CD4-positive, alpha-beta T cell (primary cell): ENCODE measurements around the gene TGDS. TPM values are rescaled to one million over a fixed set of nuclear protein-coding genes. Genes with fewer than 3 reads are reported as not detected.
"Not testable (repeated sequence)": the region's sequence is repeated elsewhere in the genome, so short reads cannot be mapped to it uniquely, and the experiment has no call there.

Experiments
- ATAC-seq: fragments of 200-7000 bp; cut with Tn5 transposase; one replicate; pipeline ENCODE4 v1.10.0; 2022; ENCODE audit warnings: mild to moderate bottlenecking; ENCODE audit not compliant: poor library complexity
- CTCF ChIA-PET: fragments of 350-600 bp; sonication (Branson Sonifier 250); formaldehyde crosslinking; loops from one replicate; lab custom pipeline; 2021; ENCODE audit warnings: antibody characterized with exemption, inconsistent platforms; lab: Charles Lee
- POLR2A ChIA-PET: fragments of 350-600 bp; sonication (Branson Sonifier 250); formaldehyde crosslinking; loops from one replicate; lab custom pipeline; 2021; ENCODE audit warnings: antibody characterized with exemption, inconsistent platforms; lab: Charles Lee
- DNase-seq, 14 experiments: peaks; one replicate each; pipeline ENCODE4 v3.0.0-alpha.2; 2013 to 2020; ENCODE audit warnings: mixed read lengths in 2 of 14
- H3K27ac ChIP-seq, 2 donors: one replicate each; pipeline versions ENCODE4 v1.5.1 to v1.7.0; 2013; ENCODE audit warnings: low read length in 2 of 2, low read depth in 1 of 2, mild to moderate bottlenecking in 1 of 2
- H3K27me3 ChIP-seq, 2 experiments: 1 replicate in 1 of 2; 2 replicates in 1 of 2; pipeline versions ENCODE4 v1.6.1 to v1.7.0; 2013; ENCODE audit warnings: low read length in 2 of 2, control low read depth in 1 of 2, mild to moderate bottlenecking in 1 of 2, moderate library complexity in 1 of 2; ENCODE audit not compliant: insufficient read depth in 2 of 2, control insufficient read depth in 1 of 2
- H3K36me3 ChIP-seq: one replicate; pipeline ENCODE4 v1.6.1; 2013; ENCODE audit warnings: low read length, control low read depth; ENCODE audit not compliant: insufficient read depth
- H3K4me1 ChIP-seq: one replicate; pipeline ENCODE4 v1.6.1; 2013; ENCODE audit warnings: low read length, control low read depth; ENCODE audit not compliant: insufficient read depth
- H3K4me3 ChIP-seq: one replicate; pipeline ENCODE4 v1.5.1; 2013; ENCODE audit warnings: mild to moderate bottlenecking, low read length, moderate library complexity
- H3K9me3 ChIP-seq, 2 experiments: 1 replicate in 1 of 2; 2 replicates in 1 of 2; pipeline versions ENCODE4 v1.6.1 to v1.7.0; 2013; ENCODE audit warnings: low read length in 2 of 2, mild to moderate bottlenecking in 2 of 2, control low read depth in 1 of 2, moderate library complexity in 1 of 2; ENCODE audit not compliant: control insufficient read depth in 1 of 2, insufficient read depth in 1 of 2
- H3K27ac Mint-ChIP-seq: one replicate; pipeline ENCODE4 v1.8.0; 2020; ENCODE audit warnings: mixed read lengths
- H3K27me3 Mint-ChIP-seq: one replicate; pipeline ENCODE4 v1.8.0; 2021; ENCODE audit warnings: mixed read lengths
- H3K36me3 Mint-ChIP-seq: one replicate; pipeline ENCODE4 v1.8.0; 2021; ENCODE audit warnings: low read depth, mixed read lengths
- H3K4me1 Mint-ChIP-seq: one replicate; pipeline ENCODE4 v1.8.0; 2021; ENCODE audit warnings: low read depth, mixed read lengths
- H3K4me3 Mint-ChIP-seq: one replicate; pipeline ENCODE4 v1.8.0; 2020; ENCODE audit warnings: mild to moderate bottlenecking, mixed read lengths
- H3K9me3 Mint-ChIP-seq: one replicate; pipeline ENCODE4 v1.8.0; 2020; ENCODE audit warnings: mixed read lengths
- intact Hi-C, 2 experiments: fragments of 100-400 bp; cut with DNase I in 1 of 2; cut with micrococcal nuclease in 1 of 2; formaldehyde crosslinking; loops; one replicate each; pipeline versions ENCODE4 v1.15.1 to v1.9.0; 2023 to 2025; cut with DNase I, micrococcal nuclease
- total RNA-seq, 174 experiments: library from RNA in 2 of 174; stranded (reverse) in 2 of 174; gene quantifications; one replicate each; pipeline ENCODE4 v1.2.3 and lab custom pipeline; 2021 to 2026
- TF ChIP-seq, protein P1 (sequence below): fragments of 200-600 bp; IDR thresholded peaks from one replicate; pipeline ENCODE4 v1.8.0; 2022; ENCODE audit warnings: antibody characterized with exemption, mild to moderate bottlenecking

TGDS gene
- total RNA-seq, 2 experiments from 2014 or later, result 4.1 to 4.6 TPM

DNA sequence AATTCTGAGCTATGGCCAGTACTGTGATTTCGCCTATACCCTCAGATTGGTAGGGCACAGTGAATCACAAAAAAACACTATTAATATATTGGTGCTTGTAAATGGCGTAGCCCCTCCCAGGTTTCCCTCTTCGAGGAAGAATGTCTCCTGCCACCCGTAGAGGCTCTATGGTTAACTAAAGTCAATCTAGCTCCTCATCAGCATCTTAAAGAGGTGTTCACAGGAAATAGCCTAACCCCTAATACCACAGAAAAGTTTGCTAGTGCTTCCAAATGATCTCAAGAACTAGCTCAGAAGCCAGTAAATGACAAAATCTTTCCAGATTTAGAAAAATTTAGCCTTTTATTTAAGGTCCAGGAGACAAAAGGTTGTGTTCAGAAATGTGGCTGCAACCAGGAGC, 60.2 kb downstream of the TGDS start:
- no peak overlapping the region for H3K4me3 Mint-ChIP-seq
- no peak overlapping the region for H3K27ac Mint-ChIP-seq
- H3K27ac ChIP-seq, result no peak overlapping the region
- TF ChIP-seq, protein P1, sequence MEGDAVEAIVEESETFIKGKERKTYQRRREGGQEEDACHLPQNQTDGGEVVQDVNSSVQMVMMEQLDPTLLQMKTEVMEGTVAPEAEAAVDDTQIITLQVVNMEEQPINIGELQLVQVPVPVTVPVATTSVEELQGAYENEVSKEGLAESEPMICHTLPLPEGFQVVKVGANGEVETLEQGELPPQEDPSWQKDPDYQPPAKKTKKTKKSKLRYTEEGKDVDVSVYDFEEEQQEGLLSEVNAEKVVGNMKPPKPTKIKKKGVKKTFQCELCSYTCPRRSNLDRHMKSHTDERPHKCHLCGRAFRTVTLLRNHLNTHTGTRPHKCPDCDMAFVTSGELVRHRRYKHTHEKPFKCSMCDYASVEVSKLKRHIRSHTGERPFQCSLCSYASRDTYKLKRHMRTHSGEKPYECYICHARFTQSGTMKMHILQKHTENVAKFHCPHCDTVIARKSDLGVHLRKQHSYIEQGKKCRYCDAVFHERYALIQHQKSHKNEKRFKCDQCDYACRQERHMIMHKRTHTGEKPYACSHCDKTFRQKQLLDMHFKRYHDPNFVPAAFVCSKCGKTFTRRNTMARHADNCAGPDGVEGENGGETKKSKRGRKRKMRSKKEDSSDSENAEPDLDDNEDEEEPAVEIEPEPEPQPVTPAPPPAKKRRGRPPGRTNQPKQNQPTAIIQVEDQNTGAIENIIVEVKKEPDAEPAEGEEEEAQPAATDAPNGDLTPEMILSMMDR, result no peak
- no peaks in the 10 kb centered on the region for H3K36me3 Mint-ChIP-seq
- intact Hi-C loops, result no loop called here
- H3K27me3 Mint-ChIP-seq, result no peaks in the 10 kb centered on the region
- no peak overlapping the region for H3K4me3 ChIP-seq
- H3K27me3 ChIP-seq, result no peaks in the 10 kb centered on the region
- ATAC-seq, result no peak
- peaks cover 16% of the 10 kb centered on the region for H3K4me1 Mint-ChIP-seq
- H3K9me3 Mint-ChIP-seq, result no peaks in the 10 kb centered on the region
- no peaks in the 10 kb centered on the region for H3K36me3 ChIP-seq
- no peaks in the 10 kb centered on the region for H3K9me3 ChIP-seq
- peaks cover 11% of the 10 kb centered on the region for H3K4me1 ChIP-seq
- POLR2A ChIA-PET, result interaction anchor here (1.5 to 4.1 kb wide), 2 partner anchors 13 to 60 kb away, joined by 4 to 27 read pairs; partner anchors contain the start of gene TGDS
- CTCF ChIA-PET, result no interaction called here
- no peak for DNase-seq

DNA sequence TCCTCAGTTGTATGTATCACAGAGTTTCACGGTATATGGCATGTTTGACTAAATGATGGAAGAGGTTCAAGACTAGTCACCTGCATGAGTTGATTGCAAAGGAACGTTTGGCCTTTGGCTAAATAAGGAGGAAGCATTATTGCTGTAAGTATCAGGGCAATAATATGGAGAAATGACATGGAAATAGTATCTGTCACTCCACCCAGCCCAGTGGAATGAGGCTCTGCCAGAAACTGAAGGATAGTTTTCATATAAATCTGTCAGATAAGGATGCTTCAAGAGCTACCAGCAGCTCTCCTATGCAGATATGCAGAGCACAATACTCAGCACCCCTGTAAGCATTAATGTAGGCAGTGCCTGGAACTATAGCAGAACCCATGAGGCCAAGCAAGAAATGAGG, 60.7 kb downstream of the TGDS start:
- Mint-ChIP-seq H3K4me1 (peaks cover 16% of the 10 kb centered on the region), H3K4me3 (no peak overlapping the region), H3K36me3 (no peaks in the 10 kb centered on the region), H3K27ac (no peak overlapping the region), H3K9me3 (no peaks in the 10 kb centered on the region), H3K27me3 (no peaks in the 10 kb centered on the region)
- Histone ChIP-seq H3K4me3 (no peak overlapping the region), H3K9me3 (no peaks in the 10 kb centered on the region), H3K36me3 (no peaks in the 10 kb centered on the region), H3K27me3 (no peaks in the 10 kb centered on the region), H3K27ac (no peak overlapping the region), H3K4me1 (peaks cover 11% of the 10 kb centered on the region)
- POLR2A ChIA-PET, result interaction anchor here (4.1 kb wide), 1 partner anchor 14 kb away, joined by 27 read pairs; no protein-coding TSS in a partner anchor
- CTCF ChIA-PET, result no interaction called here
- intact Hi-C loops, result no loop called here
- DNase-seq (no peak), ATAC-seq (no peak)
- TF ChIP-seq, protein P1, result no peak

DNA sequence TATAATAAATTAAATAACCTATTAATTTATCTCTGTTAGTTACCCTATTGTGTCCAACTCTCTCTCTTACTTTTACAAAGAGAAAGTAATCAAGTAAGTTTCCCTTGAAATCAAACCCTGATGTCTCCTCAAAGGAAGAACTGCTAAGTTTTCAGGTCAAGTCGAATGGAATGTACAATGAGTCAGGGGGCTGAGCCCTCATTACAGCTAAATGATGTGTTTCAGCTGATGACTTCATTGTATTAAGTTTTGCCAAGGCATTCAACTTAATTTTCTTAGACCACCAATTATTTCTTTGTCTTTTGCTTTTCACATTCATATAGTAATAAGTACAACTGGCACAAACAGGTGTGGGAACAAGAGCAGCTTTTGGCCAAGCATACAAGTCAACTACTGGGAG, 61.8 kb downstream of the TGDS start:
- H3K27ac ChIP-seq, result no peak overlapping the region
- ChIA-PET POLR2A (no interaction called here), CTCF (no interaction called here)
- no peaks in the 10 kb centered on the region for H3K27me3 ChIP-seq
- H3K27me3 Mint-ChIP-seq, result peaks cover 4% of the 10 kb centered on the region
- TF ChIP-seq, protein P1, result no peak
- H3K4me1 ChIP-seq, result peaks cover 11% of the 10 kb centered on the region
- H3K4me1 Mint-ChIP-seq, result peaks cover 16% of the 10 kb centered on the region
- intact Hi-C loops, result no loop called here
- no peaks in the 10 kb centered on the region for H3K9me3 ChIP-seq
- DNase-seq (no peak), ATAC-seq (no peak)
- no peaks in the 10 kb centered on the region for H3K36me3 ChIP-seq
- H3K4me3 Mint-ChIP-seq, result no peak overlapping the region
- no peak overlapping the region for H3K4me3 ChIP-seq
- no peaks in the 10 kb centered on the region for H3K9me3 Mint-ChIP-seq
- H3K27ac Mint-ChIP-seq, result no peak overlapping the region
- no peaks in the 10 kb centered on the region for H3K36me3 Mint-ChIP-seq

DNA sequence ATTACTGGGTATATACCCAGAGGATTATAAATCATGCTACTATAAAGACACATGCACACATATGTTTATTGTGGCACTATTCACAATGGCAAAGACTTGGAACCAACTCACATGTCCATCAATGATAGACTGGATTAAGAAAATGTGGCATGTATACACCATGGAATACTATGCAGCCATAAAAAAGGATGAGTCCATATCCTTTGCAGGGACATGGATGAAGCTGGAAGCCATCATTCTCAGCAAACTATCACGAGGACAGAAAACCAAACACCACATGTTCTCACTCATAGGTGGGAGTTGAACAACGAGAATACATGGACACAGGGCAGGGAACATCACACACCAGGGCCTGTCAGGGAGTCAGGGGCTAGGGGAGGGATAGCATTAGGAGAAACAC, 63.7 kb downstream of the TGDS start:
- H3K27ac Mint-ChIP-seq, ATAC-seq, H3K27me3 Mint-ChIP-seq, DNase-seq, H3K36me3 Mint-ChIP-seq, H3K9me3 ChIP-seq, H3K27ac ChIP-seq, intact Hi-C loops, H3K4me3 ChIP-seq, POLR2A ChIA-PET, H3K36me3 ChIP-seq, H3K9me3 Mint-ChIP-seq, H3K4me3 Mint-ChIP-seq, H3K27me3 ChIP-seq, CTCF ChIA-PET: not testable (repeated sequence)
- peaks cover 11% of the 10 kb centered on the region for H3K4me1 ChIP-seq
- H3K4me1 Mint-ChIP-seq, result peaks cover 16% of the 10 kb centered on the region

DNA sequence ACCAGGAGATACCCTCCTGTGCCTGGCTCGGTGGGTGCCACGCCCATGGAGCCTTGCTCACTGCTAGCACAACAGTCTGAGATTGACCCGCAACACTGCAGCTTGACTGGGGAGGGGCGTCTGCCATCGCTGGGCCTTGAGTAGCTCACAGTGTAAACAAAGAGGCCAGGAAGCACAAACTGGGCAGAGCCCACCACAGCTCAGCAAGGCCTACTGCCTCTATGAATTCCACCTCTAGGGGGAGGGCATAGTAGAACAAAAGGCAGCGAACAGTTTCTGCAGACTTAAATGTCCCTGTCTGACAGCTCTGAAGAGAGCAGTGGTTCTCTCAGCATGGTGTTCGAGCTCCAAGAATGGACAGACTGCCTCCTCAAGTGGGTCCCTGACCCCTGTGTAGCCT, 69.0 kb downstream of the TGDS start:
- DNase-seq, intact Hi-C loops, H3K27me3 Mint-ChIP-seq, H3K4me3 Mint-ChIP-seq, H3K9me3 Mint-ChIP-seq, H3K4me1 Mint-ChIP-seq, H3K27ac Mint-ChIP-seq, H3K36me3 Mint-ChIP-seq, H3K4me1 ChIP-seq, POLR2A ChIA-PET, H3K27me3 ChIP-seq, ATAC-seq, H3K9me3 ChIP-seq, H3K36me3 ChIP-seq, H3K27ac ChIP-seq, H3K4me3 ChIP-seq: not testable (repeated sequence)
- CTCF ChIA-PET, result interaction anchor here (0.7 to 0.9 kb wide), 2 partner anchors 93 to 102 kb away, joined by 3 read pairs; no protein-coding TSS in a partner anchor
